ENCODE measurements around the gene NCKIPSD. TPM values are rescaled to one million over a fixed set of nuclear protein-coding genes. Genes with fewer than 3 reads are reported as not detected.
"Not testable (repeated sequence)": the region's sequence is repeated elsewhere in the genome, so short reads cannot be mapped to it uniquely, and the experiment has no call there.

Gene NCKIPSD
- total RNA-seq: 10 to 100 TPM; 17.4 to 23.4 (median 20.4) TPM
- total RNA-seq (2013): 9.5 TPM
- total RNA-seq: 6.4 to 30.2 (median 16.4) reads per million in 29 experiments

GRCh38 chr3:48685603-48686511, at the start of gene NCKIPSD:
Gene NCKIPSD (minus strand): TSS chr3:48685915. CDS start chr3:48685807, 108 bp downstream.
- peaks cover 4 to 30% of the 10 kb centered on the region in 2 experiments for H3K4me1 ChIP-seq (ENCODE audit: control insufficient read depth in 1 of 2, extremely low read depth in 1 of 2, insufficient read depth in 2 of 2, low read length in 2 of 2)
- H3K27ac ChIP-seq (ENCODE audit: low read length): peak within 1 kb of the TSS; percentile 44
- Mint-ChIP-seq H3K4me3 (peak within 1 kb of the TSS; percentile 82 to 89 (median 86)), H3K4me1 (peaks cover 22 to 35% (median 32%) of the 10 kb centered on the region in 3 donors), H3K27me3 (no peaks in the 10 kb centered on the region), H3K9me3 (no peaks in the 10 kb centered on the region), H3K36me3 (peaks cover 30% of the 10 kb centered on the region), H3K27ac (peak within 1 kb of the TSS; percentile 87 to 89)
- peak within 1 kb of the TSS; percentile 66 to 71 for H3K4me3 ChIP-seq (ENCODE audit: control insufficient read depth in 1 of 2, extremely low read depth in 1 of 2, low read length in 1 of 2)
- no peaks in the 10 kb centered on the region for H3K27me3 ChIP-seq (replicated peaks in 1 of 2; ENCODE audit: control insufficient read depth in 2 of 2, extremely low read depth in 1 of 2, insufficient read depth in 2 of 2, low read length in 1 of 2)
- ChIA-PET POLR2A (no interaction called here), CTCF (interaction anchor here (0.7 to 1.2 kb wide), 4 partner anchors 31 to 461 kb away, joined by 3 read pairs; partner anchors contain the start of genes IP6K2 (in 1 of the 2) and SLC26A6 (in 1 of the 2))
- no peaks in the 10 kb centered on the region for H3K9me3 ChIP-seq
- peaks cover 0 to 49% of the 10 kb centered on the region in 2 donors for H3K36me3 ChIP-seq (ENCODE audit: control insufficient read depth in 2 of 2, extremely low read depth in 1 of 2, insufficient read depth in 1 of 2, low read length in 1 of 2)
- ATAC-seq (replicated peaks in 1 of 4) (peak; percentile 87 to 96 (median 93)), DNase-seq (peak; percentile 76 to 95 (median 89))
- WGBS (ENCODE audit: insufficient coverage): under 1% methylated on average over 85 of the region's 97 CpGs

- H3K9me3 ChIP-seq; H3K4me3 ChIP-seq (ENCODE audit: control insufficient read depth in 1 of 2, extremely low read depth in 1 of 2, low read length in 1 of 2); H3K9me3 Mint-ChIP-seq; DNase-seq; H3K36me3 ChIP-seq (ENCODE audit: control insufficient read depth in 2 of 2, extremely low read depth in 1 of 2, insufficient read depth in 1 of 2, low read length in 1 of 2); H3K27me3 Mint-ChIP-seq; ATAC-seq (replicated peaks in 1 of 4); H3K36me3 Mint-ChIP-seq; POLR2A ChIA-PET; H3K27me3 ChIP-seq (replicated peaks in 1 of 2; ENCODE audit: control insufficient read depth in 2 of 2, extremely low read depth in 1 of 2, insufficient read depth in 2 of 2, low read length in 1 of 2); H3K4me1 ChIP-seq (ENCODE audit: control insufficient read depth in 1 of 2, extremely low read depth in 1 of 2, insufficient read depth in 2 of 2, low read length in 2 of 2); H3K27ac Mint-ChIP-seq; H3K4me3 Mint-ChIP-seq; H3K27ac ChIP-seq (ENCODE audit: low read length); H3K4me1 Mint-ChIP-seq: not testable (repeated sequence)
- no CpG with 5 or more reads among the region's 8 CpGs for WGBS (ENCODE audit: insufficient coverage)
- CTCF ChIA-PET: interaction anchor here (0.6 kb wide), 2 partner anchors 171 to 1247 kb away, joined by 4 to 6 read pairs; no protein-coding TSS in a partner anchor
Measured at GRCh38 chr3:48735075-48735767, 49.5 kb upstream of the NCKIPSD start.

- H3K27me3 ChIP-seq (replicated peaks in 1 of 2; ENCODE audit: control insufficient read depth in 2 of 2, extremely low read depth in 1 of 2, insufficient read depth in 2 of 2, low read length in 1 of 2); H3K4me1 ChIP-seq (ENCODE audit: control insufficient read depth in 1 of 2, extremely low read depth in 1 of 2, insufficient read depth in 2 of 2, low read length in 2 of 2); H3K36me3 Mint-ChIP-seq; H3K27ac Mint-ChIP-seq; H3K36me3 ChIP-seq (ENCODE audit: control insufficient read depth in 2 of 2, extremely low read depth in 1 of 2, insufficient read depth in 1 of 2, low read length in 1 of 2); ATAC-seq (replicated peaks in 1 of 4); CTCF ChIA-PET; H3K27ac ChIP-seq (ENCODE audit: low read length); H3K9me3 Mint-ChIP-seq; H3K4me3 ChIP-seq (ENCODE audit: control insufficient read depth in 1 of 2, extremely low read depth in 1 of 2, low read length in 1 of 2); H3K27me3 Mint-ChIP-seq; DNase-seq; H3K9me3 ChIP-seq; POLR2A ChIA-PET; H3K4me1 Mint-ChIP-seq; H3K4me3 Mint-ChIP-seq: not testable (repeated sequence)
- 100% methylated on average over 1 of the region's 25 CpGs for WGBS (ENCODE audit: insufficient coverage)
Measured at GRCh38 chr3:48734541-48734940, 48.8 kb upstream of the NCKIPSD start.

- H3K36me3 ChIP-seq (ENCODE audit: control insufficient read depth in 2 of 2, extremely low read depth in 1 of 2, insufficient read depth in 1 of 2, low read length in 1 of 2); H3K27me3 Mint-ChIP-seq; H3K27me3 ChIP-seq (replicated peaks in 1 of 2; ENCODE audit: control insufficient read depth in 2 of 2, extremely low read depth in 1 of 2, insufficient read depth in 2 of 2, low read length in 1 of 2); H3K36me3 Mint-ChIP-seq; H3K27ac Mint-ChIP-seq; H3K4me3 ChIP-seq (ENCODE audit: control insufficient read depth in 1 of 2, extremely low read depth in 1 of 2, low read length in 1 of 2); H3K9me3 ChIP-seq; DNase-seq; POLR2A ChIA-PET; H3K4me3 Mint-ChIP-seq; H3K4me1 ChIP-seq (ENCODE audit: control insufficient read depth in 1 of 2, extremely low read depth in 1 of 2, insufficient read depth in 2 of 2, low read length in 2 of 2); H3K9me3 Mint-ChIP-seq; H3K27ac ChIP-seq (ENCODE audit: low read length); ATAC-seq (replicated peaks in 1 of 4); H3K4me1 Mint-ChIP-seq: not testable (repeated sequence)
- WGBS (ENCODE audit: insufficient coverage): no CpG with 5 or more reads among the region's 53 CpGs
- CTCF ChIA-PET: interaction anchor here in 1 of 2 donors (0.5 kb wide), 1 partner anchor 447 kb away, joined by 6 read pairs; no protein-coding TSS in a partner anchor
Measured at GRCh38 chr3:48733752-48734518, 48.2 kb upstream of the NCKIPSD start.

- H3K4me3 ChIP-seq (ENCODE audit: control insufficient read depth in 1 of 2, extremely low read depth in 1 of 2, low read length in 1 of 2): no peak overlapping the region
- 94% methylated on average over 6 of the region's 8 CpGs for WGBS (ENCODE audit: insufficient coverage)
Measured at GRCh38 chr3:48727511-48727910, 41.8 kb upstream of the NCKIPSD start.

More at GRCh38 chr3:48727511-48727910, 41.8 kb upstream of the NCKIPSD start:
- Mint-ChIP-seq H3K4me1 (no peaks in the 10 kb centered on the region), H3K27me3 (no peaks in the 10 kb centered on the region), H3K4me3 (no peak overlapping the region), H3K36me3 (no peaks in the 10 kb centered on the region), H3K27ac (no peak overlapping the region), H3K9me3 (no peaks in the 10 kb centered on the region)
- DNase-seq (no peak), ATAC-seq (replicated peaks in 1 of 4) (no peak)
- Histone ChIP-seq H3K27ac (ENCODE audit: low read length) (no peak overlapping the region), H3K36me3 (ENCODE audit: control insufficient read depth in 2 of 2, extremely low read depth in 1 of 2, insufficient read depth in 1 of 2, low read length in 1 of 2) (no peaks in the 10 kb centered on the region), H3K9me3 (no peaks in the 10 kb centered on the region), H3K27me3 (replicated peaks in 1 of 2; ENCODE audit: control insufficient read depth in 2 of 2, extremely low read depth in 1 of 2, insufficient read depth in 2 of 2, low read length in 1 of 2) (no peaks in the 10 kb centered on the region), H3K4me1 (ENCODE audit: control insufficient read depth in 1 of 2, extremely low read depth in 1 of 2, insufficient read depth in 2 of 2, low read length in 2 of 2) (no peaks in the 10 kb centered on the region)
- CTCF ChIA-PET: no interaction called here
- POLR2A ChIA-PET: interaction anchor here in 1 of 2 donors (0.6 kb wide), 1 partner anchor 295 kb away, joined by 4 read pairs; no protein-coding TSS in a partner anchor

Measured in T-cell (primary cell).